Measurements from ENCODE around the gene CALHM5. TPM values are rescaled to one million over a fixed set of nuclear protein-coding genes. Genes with fewer than 3 reads are reported as not detected.

CALHM5 gene
- total RNA-seq, 1 experiment from 2014 or later: not detected

DNA sequence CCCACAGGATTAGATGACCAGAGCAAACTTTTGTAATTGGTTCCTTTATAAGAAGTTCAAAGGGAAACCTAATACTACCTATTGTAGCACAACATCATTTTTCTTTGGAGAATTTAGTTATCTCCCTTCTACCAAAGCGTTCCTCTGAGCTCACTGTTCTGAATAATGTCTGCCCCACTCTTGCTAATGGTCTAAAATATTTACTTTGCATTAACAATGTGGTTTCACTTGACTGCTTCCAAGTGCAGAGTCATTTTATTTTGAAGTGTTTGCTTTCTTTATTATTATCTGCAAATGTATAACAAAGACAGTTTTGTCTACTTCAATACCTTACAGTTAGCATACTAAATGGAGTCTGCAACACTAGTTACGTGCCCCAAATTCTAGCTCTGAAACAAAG is 19.0 kb downstream of the CALHM5 start:
- POLR2A ChIA-PET: no interaction called here
- DNase-seq (ENCODE audit: low read depth, low spot score) (no peak), ATAC-seq (no peak)
- CTCF ChIA-PET: no interaction called here
- no peaks in the 10 kb centered on the region for H3K4me1 ChIP-seq (ENCODE audit: control insufficient read depth, insufficient read depth, low read length)
- no peaks in the 10 kb centered on the region for H3K9me3 ChIP-seq (ENCODE audit: control insufficient read depth, insufficient read depth, low read depth, low read length)
- in situ Hi-C loops (cut with HindIII; ENCODE audit: low pct_unique_long_range_greater_than_20kb, low sequenced_read_pairs) (no loop called here), intact Hi-C loops (cut with micrococcal nuclease; ENCODE audit: unreplicated experiment) (no loop called here)
- H3K36me3 ChIP-seq (ENCODE audit: control insufficient read depth, insufficient read depth, low read length): no peaks in the 10 kb centered on the region
- no TSS peak for BruUV-seq (replicated peaks)
- TF ChIP-seq, protein P1, sequence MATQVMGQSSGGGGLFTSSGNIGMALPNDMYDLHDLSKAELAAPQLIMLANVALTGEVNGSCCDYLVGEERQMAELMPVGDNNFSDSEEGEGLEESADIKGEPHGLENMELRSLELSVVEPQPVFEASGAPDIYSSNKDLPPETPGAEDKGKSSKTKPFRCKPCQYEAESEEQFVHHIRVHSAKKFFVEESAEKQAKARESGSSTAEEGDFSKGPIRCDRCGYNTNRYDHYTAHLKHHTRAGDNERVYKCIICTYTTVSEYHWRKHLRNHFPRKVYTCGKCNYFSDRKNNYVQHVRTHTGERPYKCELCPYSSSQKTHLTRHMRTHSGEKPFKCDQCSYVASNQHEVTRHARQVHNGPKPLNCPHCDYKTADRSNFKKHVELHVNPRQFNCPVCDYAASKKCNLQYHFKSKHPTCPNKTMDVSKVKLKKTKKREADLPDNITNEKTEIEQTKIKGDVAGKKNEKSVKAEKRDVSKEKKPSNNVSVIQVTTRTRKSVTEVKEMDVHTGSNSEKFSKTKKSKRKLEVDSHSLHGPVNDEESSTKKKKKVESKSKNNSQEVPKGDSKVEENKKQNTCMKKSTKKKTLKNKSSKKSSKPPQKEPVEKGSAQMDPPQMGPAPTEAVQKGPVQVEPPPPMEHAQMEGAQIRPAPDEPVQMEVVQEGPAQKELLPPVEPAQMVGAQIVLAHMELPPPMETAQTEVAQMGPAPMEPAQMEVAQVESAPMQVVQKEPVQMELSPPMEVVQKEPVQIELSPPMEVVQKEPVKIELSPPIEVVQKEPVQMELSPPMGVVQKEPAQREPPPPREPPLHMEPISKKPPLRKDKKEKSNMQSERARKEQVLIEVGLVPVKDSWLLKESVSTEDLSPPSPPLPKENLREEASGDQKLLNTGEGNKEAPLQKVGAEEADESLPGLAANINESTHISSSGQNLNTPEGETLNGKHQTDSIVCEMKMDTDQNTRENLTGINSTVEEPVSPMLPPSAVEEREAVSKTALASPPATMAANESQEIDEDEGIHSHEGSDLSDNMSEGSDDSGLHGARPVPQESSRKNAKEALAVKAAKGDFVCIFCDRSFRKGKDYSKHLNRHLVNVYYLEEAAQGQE (IDR thresholded peaks at IDR 0.05; ENCODE audit: insufficient read depth in 1 of 2, low read depth in 2 of 2, low read length in 1 of 2): no peak
- TF ChIP-seq TCF7L2 (IDR thresholded peaks at IDR 0.05; ENCODE audit: low read depth, low read length): no peak
- TF ChIP-seq SIN3A (IDR thresholded peaks at IDR 0.05; ENCODE audit: borderline replicate concordance, insufficient read depth, low read depth, low read length): no peak
- TF ChIP-seq POLR2AphosphoS5 (IDR thresholded peaks at IDR 0.05; ENCODE audit: low read depth, low read length): no peak
- TF ChIP-seq, protein P2, sequence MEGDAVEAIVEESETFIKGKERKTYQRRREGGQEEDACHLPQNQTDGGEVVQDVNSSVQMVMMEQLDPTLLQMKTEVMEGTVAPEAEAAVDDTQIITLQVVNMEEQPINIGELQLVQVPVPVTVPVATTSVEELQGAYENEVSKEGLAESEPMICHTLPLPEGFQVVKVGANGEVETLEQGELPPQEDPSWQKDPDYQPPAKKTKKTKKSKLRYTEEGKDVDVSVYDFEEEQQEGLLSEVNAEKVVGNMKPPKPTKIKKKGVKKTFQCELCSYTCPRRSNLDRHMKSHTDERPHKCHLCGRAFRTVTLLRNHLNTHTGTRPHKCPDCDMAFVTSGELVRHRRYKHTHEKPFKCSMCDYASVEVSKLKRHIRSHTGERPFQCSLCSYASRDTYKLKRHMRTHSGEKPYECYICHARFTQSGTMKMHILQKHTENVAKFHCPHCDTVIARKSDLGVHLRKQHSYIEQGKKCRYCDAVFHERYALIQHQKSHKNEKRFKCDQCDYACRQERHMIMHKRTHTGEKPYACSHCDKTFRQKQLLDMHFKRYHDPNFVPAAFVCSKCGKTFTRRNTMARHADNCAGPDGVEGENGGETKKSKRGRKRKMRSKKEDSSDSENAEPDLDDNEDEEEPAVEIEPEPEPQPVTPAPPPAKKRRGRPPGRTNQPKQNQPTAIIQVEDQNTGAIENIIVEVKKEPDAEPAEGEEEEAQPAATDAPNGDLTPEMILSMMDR (IDR thresholded peaks at IDR 0.05): no peak
- H3K27ac ChIP-seq (ENCODE audit: low read length): no peak overlapping the region
- peaks cover 49% of the 10 kb centered on the region for H3K27me3 ChIP-seq (ENCODE audit: control insufficient read depth, insufficient read depth, low read length)
- no peak overlapping the region for H3K4me3 ChIP-seq (ENCODE audit: low read depth in 2 of 2, low read length in 2 of 2)

DNA sequence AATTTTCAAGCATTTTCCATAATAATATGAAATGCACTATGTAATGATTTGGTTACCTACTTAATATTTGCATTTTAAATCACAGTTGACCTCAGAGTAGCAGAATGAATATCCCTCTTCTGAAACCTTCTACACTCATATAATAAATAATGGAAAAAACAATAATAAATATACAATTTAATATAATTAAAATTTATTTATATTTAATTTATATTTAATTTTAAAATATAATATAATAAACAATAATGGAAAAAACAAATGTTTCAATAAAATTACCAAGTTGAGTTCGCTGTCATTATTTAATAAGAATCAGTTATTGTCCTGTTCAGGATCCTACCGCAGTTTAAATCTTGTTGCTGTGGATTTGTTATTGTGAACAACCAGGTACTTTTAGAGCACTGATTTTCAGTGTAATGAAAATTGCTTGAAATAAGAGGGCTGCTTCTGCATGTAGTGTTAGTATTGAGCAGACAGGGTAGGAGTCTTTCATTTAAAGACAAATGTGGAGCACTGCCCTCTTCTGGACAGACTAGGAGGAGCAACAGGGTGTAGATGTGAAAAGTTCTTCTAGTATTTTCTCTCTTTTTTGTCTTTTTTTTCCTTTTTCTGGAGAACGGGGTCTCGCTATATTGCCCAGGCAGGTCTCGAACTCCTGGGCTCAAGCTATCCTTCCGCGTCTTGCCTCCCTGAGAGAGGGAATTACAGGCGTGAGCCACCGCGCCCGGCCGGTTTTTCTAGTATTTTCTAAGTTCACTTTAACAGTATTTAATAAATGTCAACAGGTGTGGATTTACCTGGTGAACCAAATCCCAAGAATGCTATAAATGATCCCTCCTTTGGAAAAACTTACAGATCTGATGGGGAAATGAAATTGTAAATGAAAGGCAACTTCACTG is 20.5 kb downstream of the CALHM5 start:
- ChIA-PET POLR2A (no interaction called here), CTCF (interaction anchor here (0.5 to 2.0 kb wide), 2 partner anchors 213 to 244 kb away, joined by 5 to 13 read pairs; no protein-coding TSS in a partner anchor)
- ATAC-seq: peak; percentile 90
- no peaks in the 10 kb centered on the region for H3K4me1 ChIP-seq (ENCODE audit: control insufficient read depth, insufficient read depth, low read length)
- in situ Hi-C loops (cut with HindIII; ENCODE audit: low pct_unique_long_range_greater_than_20kb, low sequenced_read_pairs) (no loop called here), intact Hi-C loops (cut with micrococcal nuclease; ENCODE audit: unreplicated experiment) (loop anchor here (1.0 kb wide), 1 partner anchor 245 kb away; no protein-coding TSS in a partner anchor)
- no peaks in the 10 kb centered on the region for H3K36me3 ChIP-seq (ENCODE audit: control insufficient read depth, insufficient read depth, low read length)
- TF ChIP-seq SIN3A (IDR thresholded peaks at IDR 0.05; ENCODE audit: borderline replicate concordance, insufficient read depth, low read depth, low read length): no peak
- TF ChIP-seq, protein P1 (IDR thresholded peaks at IDR 0.05; ENCODE audit: insufficient read depth in 1 of 2, low read depth in 2 of 2, low read length in 1 of 2): no peak
- TF ChIP-seq, protein P2 (IDR thresholded peaks at IDR 0.05): peak; percentile 87
- no peaks in the 10 kb centered on the region for H3K9me3 ChIP-seq (ENCODE audit: control insufficient read depth, insufficient read depth, low read depth, low read length)
- H3K27me3 ChIP-seq (ENCODE audit: control insufficient read depth, insufficient read depth, low read length): peaks cover 41% of the 10 kb centered on the region
- no peak overlapping the region for H3K4me3 ChIP-seq (ENCODE audit: low read depth in 2 of 2, low read length in 2 of 2)
- DNase-seq (ENCODE audit: low read depth, low spot score): peak; percentile 52
- H3K27ac ChIP-seq (ENCODE audit: low read length): no peak overlapping the region
- BruUV-seq (replicated peaks): no TSS peak

Measured in Panc1 (cell line).